GM23338 (cell line): ENCODE measurements around the gene ID4. TPM values are rescaled to one million over a fixed set of nuclear protein-coding genes. Genes with fewer than 3 reads are reported as not detected.

Experiments
- ATAC-seq: fragments of 200-7000 bp; cut with Tn5 transposase; 3 replicates; pipeline ENCODE4 v1.9.1; 2020
- DNase-seq: peaks from one replicate; pipeline ENCODE4 v3.0.0-alpha.2; 2015; ENCODE audit warnings: low spot score
- H2AFZ ChIP-seq: fragments of 200-600 bp; sonication (generic); 2 replicates; pipeline ENCODE4 v1.8.0; 2016; ENCODE audit warnings: antibody characterized with exemption, mild to moderate bottlenecking, moderate library complexity
- H3F3A ChIP-seq: fragments of 200-600 bp; sonication (generic); replicated peaks from 2 replicates; pipeline ENCODE4 v1.8.0; 2017; ENCODE audit warnings: antibody characterized with exemption, mixed run types, low read depth
- H3K27ac ChIP-seq: fragments of 200-600 bp; sonication (generic); 2 replicates; pipeline ENCODE4 v1.6.1; 2016; ENCODE audit warnings: low read depth
- H3K27me3 ChIP-seq: fragments of 200-600 bp; sonication (generic); 2 replicates; pipeline ENCODE4 v1.8.0; 2016; ENCODE audit warnings: mild to moderate bottlenecking, mixed run types, moderate library complexity; ENCODE audit not compliant: insufficient read depth
- H3K36me3 ChIP-seq: fragments of 200-600 bp; sonication (generic); 2 replicates; pipeline ENCODE4 v1.8.0; 2016; ENCODE audit warnings: mild to moderate bottlenecking; ENCODE audit not compliant: insufficient read depth
- H3K4me1 ChIP-seq: fragments of 200-600 bp; sonication (generic); 2 replicates; pipeline ENCODE4 v1.8.0; 2016; ENCODE audit warnings: mild to moderate bottlenecking, moderate library complexity; ENCODE audit not compliant: insufficient read depth
- H3K4me2 ChIP-seq: fragments of 200-600 bp; sonication (generic); 2 replicates; pipeline ENCODE4 v1.7.1; 2017; ENCODE audit warnings: mixed run types
- H3K4me3 ChIP-seq: fragments of 200-600 bp; sonication (generic); 2 replicates; pipeline ENCODE4 v1.6.1; 2016; ENCODE audit warnings: mixed run types
- H3K79me2 ChIP-seq: fragments of 200-600 bp; sonication (generic); replicated peaks from 2 replicates; pipeline ENCODE4 v1.8.0; 2017; ENCODE audit warnings: mild to moderate bottlenecking; ENCODE audit not compliant: insufficient read depth
- H3K9me2 ChIP-seq: fragments of 200-600 bp; sonication (generic); 2 replicates; pipeline ENCODE4 v1.8.0; 2017; ENCODE audit not compliant: insufficient read depth
- H4K20me1 ChIP-seq: fragments of 200-600 bp; sonication (generic); replicated peaks from 2 replicates; pipeline ENCODE4 v1.8.0; 2017; ENCODE audit warnings: mild to moderate bottlenecking; ENCODE audit not compliant: insufficient read depth
- H3K27ac Mint-ChIP-seq: 2 replicates; pipeline ENCODE4 v1.8.0; 2020; ENCODE audit warnings: inconsistent platforms, mild to moderate bottlenecking, moderate library complexity, mixed read lengths
- H3K27me3 Mint-ChIP-seq: 3 replicates; pipeline ENCODE4 v1.8.0; 2022; ENCODE audit warnings: low read depth, mild to moderate bottlenecking, moderate library complexity, mixed read lengths, inconsistent platforms; ENCODE audit not compliant: insufficient read depth, poor library complexity
- H3K36me3 Mint-ChIP-seq: 3 replicates; pipeline ENCODE4 v1.8.0; 2021; ENCODE audit warnings: low read depth, mild to moderate bottlenecking, inconsistent platforms, moderate library complexity, mixed read lengths
- H3K4me1 Mint-ChIP-seq: 3 replicates; pipeline ENCODE4 v1.8.0; 2020; ENCODE audit warnings: mild to moderate bottlenecking, inconsistent platforms, mixed read lengths
- H3K4me3 Mint-ChIP-seq: 3 replicates; pipeline ENCODE4 v1.8.0; 2021; ENCODE audit warnings: moderate library complexity, mild to moderate bottlenecking, inconsistent platforms, mixed read lengths
- H3K9me3 Mint-ChIP-seq: 3 replicates; pipeline ENCODE4 v1.8.0; 2020; ENCODE audit warnings: moderate library complexity, mild to moderate bottlenecking, inconsistent platforms, mixed read lengths
- EZH2 ChIP-seq: fragments of 200-600 bp; sonication (generic); IDR thresholded peaks from one replicate; pipeline ENCODE4 v1.8.0; 2017; ENCODE audit warnings: antibody characterized with exemption, mild to moderate bottlenecking, low read depth; ENCODE audit not compliant: unreplicated experiment
- STAT1 ChIP-seq: IDR thresholded peaks from one replicate; pipeline ENCODE4 v1.6.1; 2016; ENCODE audit warnings: antibody characterized with exemption; ENCODE audit not compliant: unreplicated experiment
- polyA plus RNA-seq: library from polyadenylated mRNA; unstranded; fragments of >200 nt; fragmentation: Nextera tagmentation; extraction: Ambion mirVana; gene quantifications from 2 replicates; pipeline ENCODE4 v1.2.1, GENCODE V29; 2016
- total RNA-seq: library from RNA; depleted of rRNA; stranded (reverse); fragments of >200 nt; shearing (Covaris generic); gene quantifications from 2 replicates; pipeline ENCODE4 v1.2.3, GENCODE V29; 2014
- TF ChIP-seq, protein P1 (sequence below): IDR thresholded peaks from 2 replicates; pipeline ENCODE4 v1.6.1; 2016; ENCODE audit warnings: antibody characterized with exemption
- TF ChIP-seq, protein P2 (sequence below): fragments of 250-450 bp; sonication (Bioruptor Pico); IDR thresholded peaks from 2 replicates; pipeline ENCODE4 v1.5.0; 2020; ENCODE audit warnings: mild to moderate bottlenecking, moderate library complexity

Gene ID4
- total and polyA plus RNA-seq, 2 experiments from 2014 or later: 3.7 to 7.0 TPM

DNA sequence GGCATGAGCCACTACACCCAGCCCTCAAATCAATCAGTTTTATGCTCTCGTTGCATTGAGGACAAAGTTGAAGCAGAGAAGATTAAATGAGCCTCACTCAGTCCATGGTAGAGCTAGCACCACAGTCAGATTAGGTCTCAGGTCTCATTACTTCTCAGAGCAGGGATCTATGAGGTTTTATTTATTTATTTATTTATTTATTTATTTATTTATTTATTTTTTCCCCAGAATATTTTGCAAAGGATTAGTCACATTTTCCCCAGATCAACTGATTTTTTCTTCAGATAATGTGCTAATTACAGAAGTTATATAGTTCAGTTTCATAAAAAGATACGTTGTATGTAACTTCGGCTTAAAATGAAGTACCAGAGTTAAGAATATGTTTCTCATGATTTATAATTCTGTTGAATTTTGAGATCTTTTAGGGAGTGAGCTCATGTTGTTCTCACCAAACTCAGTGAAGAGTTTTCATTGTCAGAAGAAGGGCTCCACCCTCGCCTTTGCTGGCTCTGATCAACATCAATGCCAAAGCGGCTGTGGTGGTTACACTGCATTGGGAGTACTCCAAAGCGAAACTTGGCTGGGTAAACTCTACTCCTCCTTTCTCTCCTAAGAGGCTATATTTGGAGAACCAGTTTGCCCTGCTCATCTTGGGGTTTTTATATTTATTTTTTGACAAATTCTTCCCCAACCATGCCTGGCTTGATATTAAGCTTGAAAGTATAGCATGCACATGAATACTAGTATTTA is 12.9 kb upstream of the ID4 start:
- H3K36me3 Mint-ChIP-seq: no peaks in the 10 kb centered on the region
- Histone ChIP-seq H3K4me3 (no peak overlapping the region), H3K79me2 (no peaks in the 10 kb centered on the region), H3K27ac (no peak overlapping the region), H3K4me1 (no peaks in the 10 kb centered on the region), H3K36me3 (no peaks in the 10 kb centered on the region), H3K27me3 (no peaks in the 10 kb centered on the region), H3F3A (no peaks in the 10 kb centered on the region), H3K9me2 (no peaks in the 10 kb centered on the region), H2AFZ (no peak overlapping the region), H4K20me1 (no peaks in the 10 kb centered on the region), H3K4me2 (no peak overlapping the region)
- TF ChIP-seq EZH2: no peak
- TF ChIP-seq, protein P1, sequence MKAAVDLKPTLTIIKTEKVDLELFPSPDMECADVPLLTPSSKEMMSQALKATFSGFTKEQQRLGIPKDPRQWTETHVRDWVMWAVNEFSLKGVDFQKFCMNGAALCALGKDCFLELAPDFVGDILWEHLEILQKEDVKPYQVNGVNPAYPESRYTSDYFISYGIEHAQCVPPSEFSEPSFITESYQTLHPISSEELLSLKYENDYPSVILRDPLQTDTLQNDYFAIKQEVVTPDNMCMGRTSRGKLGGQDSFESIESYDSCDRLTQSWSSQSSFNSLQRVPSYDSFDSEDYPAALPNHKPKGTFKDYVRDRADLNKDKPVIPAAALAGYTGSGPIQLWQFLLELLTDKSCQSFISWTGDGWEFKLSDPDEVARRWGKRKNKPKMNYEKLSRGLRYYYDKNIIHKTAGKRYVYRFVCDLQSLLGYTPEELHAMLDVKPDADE: no peak
- TF ChIP-seq STAT1: no peak
- TF ChIP-seq, protein P2, sequence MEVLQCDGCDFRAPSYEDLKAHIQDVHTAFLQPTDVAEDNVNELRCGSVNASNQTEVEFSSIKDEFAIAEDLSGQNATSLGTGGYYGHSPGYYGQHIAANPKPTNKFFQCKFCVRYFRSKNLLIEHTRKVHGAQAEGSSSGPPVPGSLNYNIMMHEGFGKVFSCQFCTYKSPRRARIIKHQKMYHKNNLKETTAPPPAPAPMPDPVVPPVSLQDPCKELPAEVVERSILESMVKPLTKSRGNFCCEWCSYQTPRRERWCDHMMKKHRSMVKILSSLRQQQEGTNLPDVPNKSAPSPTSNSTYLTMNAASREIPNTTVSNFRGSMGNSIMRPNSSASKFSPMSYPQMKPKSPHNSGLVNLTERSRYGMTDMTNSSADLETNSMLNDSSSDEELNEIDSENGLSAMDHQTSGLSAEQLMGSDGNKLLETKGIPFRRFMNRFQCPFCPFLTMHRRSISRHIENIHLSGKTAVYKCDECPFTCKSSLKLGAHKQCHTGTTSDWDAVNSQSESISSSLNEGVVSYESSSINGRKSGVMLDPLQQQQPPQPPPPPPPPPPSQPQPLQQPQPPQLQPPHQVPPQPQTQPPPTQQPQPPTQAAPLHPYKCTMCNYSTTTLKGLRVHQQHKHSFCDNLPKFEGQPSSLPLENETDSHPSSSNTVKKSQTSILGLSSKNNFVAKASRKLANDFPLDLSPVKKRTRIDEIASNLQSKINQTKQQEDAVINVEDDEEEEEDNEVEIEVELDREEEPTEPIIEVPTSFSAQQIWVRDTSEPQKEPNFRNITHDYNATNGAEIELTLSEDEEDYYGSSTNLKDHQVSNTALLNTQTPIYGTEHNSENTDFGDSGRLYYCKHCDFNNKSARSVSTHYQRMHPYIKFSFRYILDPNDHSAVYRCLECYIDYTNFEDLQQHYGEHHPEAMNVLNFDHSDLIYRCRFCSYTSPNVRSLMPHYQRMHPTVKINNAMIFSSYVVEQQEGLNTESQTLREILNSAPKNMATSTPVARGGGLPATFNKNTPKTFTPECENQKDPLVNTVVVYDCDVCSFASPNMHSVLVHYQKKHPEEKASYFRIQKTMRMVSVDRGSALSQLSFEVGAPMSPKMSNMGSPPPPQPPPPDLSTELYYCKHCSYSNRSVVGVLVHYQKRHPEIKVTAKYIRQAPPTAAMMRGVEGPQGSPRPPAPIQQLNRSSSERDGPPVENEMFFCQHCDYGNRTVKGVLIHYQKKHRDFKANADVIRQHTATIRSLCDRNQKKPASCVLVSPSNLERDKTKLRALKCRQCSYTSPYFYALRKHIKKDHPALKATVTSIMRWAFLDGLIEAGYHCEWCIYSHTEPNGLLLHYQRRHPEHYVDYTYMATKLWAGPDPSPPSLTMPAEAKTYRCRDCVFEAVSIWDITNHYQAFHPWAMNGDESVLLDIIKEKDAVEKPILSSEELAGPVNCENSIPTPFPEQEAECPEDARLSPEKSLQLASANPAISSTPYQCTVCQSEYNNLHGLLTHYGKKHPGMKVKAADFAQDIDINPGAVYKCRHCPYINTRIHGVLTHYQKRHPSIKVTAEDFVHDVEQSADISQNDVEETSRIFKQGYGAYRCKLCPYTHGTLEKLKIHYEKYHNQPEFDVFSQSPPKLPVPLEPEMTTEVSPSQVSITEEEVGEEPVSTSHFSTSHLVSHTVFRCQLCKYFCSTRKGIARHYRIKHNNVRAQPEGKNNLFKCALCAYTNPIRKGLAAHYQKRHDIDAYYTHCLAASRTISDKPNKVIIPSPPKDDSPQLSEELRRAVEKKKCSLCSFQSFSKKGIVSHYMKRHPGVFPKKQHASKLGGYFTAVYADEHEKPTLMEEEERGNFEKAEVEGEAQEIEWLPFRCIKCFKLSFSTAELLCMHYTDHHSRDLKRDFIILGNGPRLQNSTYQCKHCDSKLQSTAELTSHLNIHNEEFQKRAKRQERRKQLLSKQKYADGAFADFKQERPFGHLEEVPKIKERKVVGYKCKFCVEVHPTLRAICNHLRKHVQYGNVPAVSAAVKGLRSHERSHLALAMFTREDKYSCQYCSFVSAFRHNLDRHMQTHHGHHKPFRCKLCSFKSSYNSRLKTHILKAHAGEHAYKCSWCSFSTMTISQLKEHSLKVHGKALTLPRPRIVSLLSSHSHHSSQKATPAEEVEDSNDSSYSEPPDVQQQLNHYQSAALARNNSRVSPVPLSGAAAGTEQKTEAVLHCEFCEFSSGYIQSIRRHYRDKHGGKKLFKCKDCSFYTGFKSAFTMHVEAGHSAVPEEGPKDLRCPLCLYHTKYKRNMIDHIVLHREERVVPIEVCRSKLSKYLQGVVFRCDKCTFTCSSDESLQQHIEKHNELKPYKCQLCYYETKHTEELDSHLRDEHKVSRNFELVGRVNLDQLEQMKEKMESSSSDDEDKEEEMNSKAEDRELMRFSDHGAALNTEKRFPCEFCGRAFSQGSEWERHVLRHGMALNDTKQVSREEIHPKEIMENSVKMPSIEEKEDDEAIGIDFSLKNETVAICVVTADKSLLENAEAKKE (CRISPR knock-in tag): no peak
- ATAC-seq (no peak), DNase-seq (no peak)
- no peaks in the 10 kb centered on the region for H3K4me1 Mint-ChIP-seq
- peaks cover 5% of the 10 kb centered on the region; the same call in 1 of the 3 replicates for H3K9me3 Mint-ChIP-seq
- H3K27ac Mint-ChIP-seq: no peak overlapping the region
- no peak overlapping the region for H3K4me3 Mint-ChIP-seq
- H3K27me3 Mint-ChIP-seq: peaks cover 2% of the 10 kb centered on the region
